ENCODE results near the gene MED8.

MED8 gene

GRCh38 chr1:43426221-43426620, 36.6 kb upstream of the MED8 start:
- no peak for TF ChIP-seq EP300 (IDR thresholded peaks at IDR 0.05; ENCODE audit: borderline replicate concordance)
- no peak for TF ChIP-seq EGR1 (IDR thresholded peaks at IDR 0.05)
- TF ChIP-seq RAD21 (IDR thresholded peaks at IDR 0.05; ENCODE audit: low read depth) = no peak
- TF ChIP-seq USF1 (IDR thresholded peaks at IDR 0.05) = no peak
- no peak for TF ChIP-seq YY1 (IDR thresholded peaks at IDR 0.05; ENCODE audit: low read depth)
- no peak for TF ChIP-seq TCF12 (IDR thresholded peaks at IDR 0.05; ENCODE audit: low read depth)
- TF ChIP-seq TAF1 (IDR thresholded peaks at IDR 0.05; ENCODE audit: low read depth) = no peak
- TF ChIP-seq CEBPB (IDR thresholded peaks at IDR 0.05) = no peak
- no peak for TF ChIP-seq FOXM1 (IDR thresholded peaks at IDR 0.05; ENCODE audit: borderline replicate concordance, low read depth)
- no peak for TF ChIP-seq NFIC (IDR thresholded peaks at IDR 0.05)
- no peak for TF ChIP-seq ZBTB7A (IDR thresholded peaks at IDR 0.05; ENCODE audit: low read depth)
- no peak for TF ChIP-seq REST (IDR thresholded peaks at IDR 0.05; ENCODE audit: low read depth)
- no peak for TF ChIP-seq CREB1 (IDR thresholded peaks at IDR 0.05; ENCODE audit: low read depth)

GRCh38 chr1:43425045-43425444, 35.4 kb upstream of the MED8 start:
- no peak for TF ChIP-seq NFIC (IDR thresholded peaks at IDR 0.05)
- no peak for TF ChIP-seq TEAD4 (IDR thresholded peaks at IDR 0.05)
- TF ChIP-seq REST (IDR thresholded peaks at IDR 0.05; ENCODE audit: low read depth) = no peak
- no peak for TF ChIP-seq YY1 (IDR thresholded peaks at IDR 0.05; ENCODE audit: low read depth)
- no peak for TF ChIP-seq CREB1 (IDR thresholded peaks at IDR 0.05; ENCODE audit: low read depth)
- no peak for TF ChIP-seq MAX (IDR thresholded peaks at IDR 0.05)
- TF ChIP-seq EGR1 (IDR thresholded peaks at IDR 0.05) = no peak
- no peak for TF ChIP-seq FOXM1 (IDR thresholded peaks at IDR 0.05; ENCODE audit: borderline replicate concordance, low read depth)
- TF ChIP-seq RAD21 (IDR thresholded peaks at IDR 0.05; ENCODE audit: low read depth) = no peak
- TF ChIP-seq USF1 (IDR thresholded peaks at IDR 0.05) = no peak
- no peak for TF ChIP-seq EP300 (IDR thresholded peaks at IDR 0.05; ENCODE audit: borderline replicate concordance)
- no peak for TF ChIP-seq ZBTB7A (IDR thresholded peaks at IDR 0.05; ENCODE audit: low read depth)
- no peak for TF ChIP-seq TCF12 (IDR thresholded peaks at IDR 0.05; ENCODE audit: low read depth)
- TF ChIP-seq TAF1 (IDR thresholded peaks at IDR 0.05; ENCODE audit: low read depth) = no peak
- no peak for TF ChIP-seq CEBPB (IDR thresholded peaks at IDR 0.05)

- TF ChIP-seq ZBTB7A (IDR thresholded peaks at IDR 0.05; ENCODE audit: low read depth) (no peak), REST (IDR thresholded peaks at IDR 0.05; ENCODE audit: low read depth) (no peak), CREB1 (IDR thresholded peaks at IDR 0.05; ENCODE audit: low read depth) (no peak), TEAD4 (IDR thresholded peaks at IDR 0.05) (no peak), TAF1 (IDR thresholded peaks at IDR 0.05; ENCODE audit: low read depth) (no peak), USF1 (IDR thresholded peaks at IDR 0.05) (no peak), MAX (IDR thresholded peaks at IDR 0.05) (no peak), EP300 (IDR thresholded peaks at IDR 0.05; ENCODE audit: borderline replicate concordance) (no peak), NFIC (IDR thresholded peaks at IDR 0.05) (no peak)
Observed at GRCh38 chr1:43423672-43424550, 34.3 kb upstream of the MED8 start.

All from Ishikawa (cell line).